ENCODE results near the gene ANKS1B. TPM values are rescaled to one million over a fixed set of nuclear protein-coding genes. Genes with fewer than 3 reads are reported as not detected.

The ANKS1B gene
- total and polyA plus RNA-seq, 2 of the 4 experiments (the other 2 are of a cell fraction), result 0.17 to 0.18 TPM

GRCh38 chr12:99026332-99027054, 958.2 kb downstream of the ANKS1B start:
- no peak for DNase-seq
- H3K4me1 ChIP-seq (ENCODE audit: control insufficient read depth, insufficient read depth, low read length), result no peaks in the 10 kb centered on the region
- intact Hi-C loops (cut with micrococcal nuclease) (no loop called here), in situ Hi-C loops (cut with MboI; ENCODE audit: low sequenced_read_pairs) (no loop called here), dilution Hi-C loops (cut with HindIII; ENCODE audit: low sequenced_read_pairs, unreplicated experiment) (no loop called here)
- H2AK9ac ChIP-seq (replicated peaks; ENCODE audit: low read depth, low read length, poor library complexity), result no peak overlapping the region
- H2BK20ac ChIP-seq (ENCODE audit: low read depth, low read length), result no peak overlapping the region
- H3K9ac ChIP-seq (ENCODE audit: low read depth, low read length), result no peak overlapping the region
- CTCF ChIA-PET, result no interaction called here
- H3K56ac ChIP-seq (ENCODE audit: extremely low read depth, insufficient read depth, low read length), result no peak overlapping the region
- H3K4me3 ChIP-seq (ENCODE audit: insufficient read depth, low read depth, low read length), result no peak overlapping the region
- no peak overlapping the region for H3K14ac ChIP-seq (replicated peaks; ENCODE audit: low read depth, low read length)
- H4K91ac ChIP-seq (ENCODE audit: insufficient read depth, low read depth, low read length), result no peak overlapping the region
- no peaks in the 10 kb centered on the region for H3K9me1 ChIP-seq (ENCODE audit: insufficient read depth, low read length)
- BruUV-seq (replicated peaks), result no TSS peak
- no CpG with 5 or more reads among the region's 4 CpGs for WGBS, 2 experiments (ENCODE audit: extremely low coverage in 2 of 2, insufficient read length in 1 of 2)
- H3K79me1 ChIP-seq (ENCODE audit: low read depth in 1 of 2, low read length in 2 of 2), result no peaks in the 10 kb centered on the region
- H3K4ac ChIP-seq (ENCODE audit: low read depth, low read length), result no peak overlapping the region
- H2BK120ac ChIP-seq (ENCODE audit: low read depth, low read length), result no peak overlapping the region
- H2BK15ac ChIP-seq (ENCODE audit: low read depth, low read length), result no peak overlapping the region
- no peaks in the 10 kb centered on the region for H3K27me3 ChIP-seq (ENCODE audit: control insufficient read depth, insufficient read depth, low read length)
- no peak overlapping the region for H3K23ac ChIP-seq (ENCODE audit: low read depth, low read length)
- no peak overlapping the region for H4K8ac ChIP-seq (ENCODE audit: low read depth in 2 of 2, low read length in 2 of 2)
- no peaks in the 10 kb centered on the region for H3K36me3 ChIP-seq (ENCODE audit: control insufficient read depth, insufficient read depth, low read length)
- no peak for ATAC-seq (ENCODE audit: low read depth)
- no peak overlapping the region for H3K18ac ChIP-seq (ENCODE audit: low read depth, low read length)
- H2BK5ac ChIP-seq (ENCODE audit: low read depth, low read length, poor library complexity, severe bottlenecking), result no peak overlapping the region
- POLR2A ChIA-PET (ENCODE audit: unreplicated experiment), result no interaction called here
- no peak overlapping the region for H3K4me2 ChIP-seq (ENCODE audit: low read depth, low read length)
- no peak for TF ChIP-seq FOS (IDR thresholded peaks at IDR 0.05; ENCODE audit: low read depth, low read length)
- no peak for TF ChIP-seq RAD21 (IDR thresholded peaks at IDR 0.05; ENCODE audit: low read length)
- TF ChIP-seq SMC3 (IDR thresholded peaks at IDR 0.05; ENCODE audit: low read depth, low read length), result no peak
- TF ChIP-seq CEBPB (IDR thresholded peaks at IDR 0.05; ENCODE audit: low read depth, low read length), result no peak
- no peak for TF ChIP-seq MAFK (IDR thresholded peaks at IDR 0.05; ENCODE audit: low read depth, low read length)
- no peaks in the 10 kb centered on the region for H4K20me1 ChIP-seq (ENCODE audit: insufficient read depth, low read length)
- H4K5ac ChIP-seq (ENCODE audit: low read depth, low read length), result no peak overlapping the region
- no peak overlapping the region for H3K27ac ChIP-seq (ENCODE audit: insufficient read depth, low read length)
- H2AK5ac ChIP-seq (ENCODE audit: low read depth, low read length), result no peak overlapping the region
- no peak overlapping the region for H2AFZ ChIP-seq (replicated peaks; ENCODE audit: low read length, poor library complexity)
- H3K9me3 ChIP-seq (ENCODE audit: control insufficient read depth, insufficient read depth, low read length), result no peaks in the 10 kb centered on the region

Measured in IMR-90 (cell line).